ENCODE data around the gene AVL9. TPM values are rescaled to one million over a fixed set of nuclear protein-coding genes. Genes with fewer than 3 reads are reported as not detected.
"Not testable (repeated sequence)": the region's sequence is repeated elsewhere in the genome, so short reads cannot be mapped to it uniquely, and the experiment has no call there.

AVL9 gene
- 20.9 TPM for polyA plus RNA-seq (2013, experiment 1 of 2; ENCODE audit: insufficient read length)
- polyA plus RNA-seq (2013, experiment 2 of 2; ENCODE audit: insufficient read length) = 21.1 TPM

GRCh38 chr7:32495298-32496051 is at the start of gene AVL9:
Gene AVL9, plus strand, starts transcription at chr7:32495489. Its CDS starts 221 bp downstream, at chr7:32495710.
- DNase-seq = peak; percentile 97

- no peak for DNase-seq
Observed at GRCh38 chr7:32447218-32447617, 48.1 kb upstream of the AVL9 start.

DNA sequence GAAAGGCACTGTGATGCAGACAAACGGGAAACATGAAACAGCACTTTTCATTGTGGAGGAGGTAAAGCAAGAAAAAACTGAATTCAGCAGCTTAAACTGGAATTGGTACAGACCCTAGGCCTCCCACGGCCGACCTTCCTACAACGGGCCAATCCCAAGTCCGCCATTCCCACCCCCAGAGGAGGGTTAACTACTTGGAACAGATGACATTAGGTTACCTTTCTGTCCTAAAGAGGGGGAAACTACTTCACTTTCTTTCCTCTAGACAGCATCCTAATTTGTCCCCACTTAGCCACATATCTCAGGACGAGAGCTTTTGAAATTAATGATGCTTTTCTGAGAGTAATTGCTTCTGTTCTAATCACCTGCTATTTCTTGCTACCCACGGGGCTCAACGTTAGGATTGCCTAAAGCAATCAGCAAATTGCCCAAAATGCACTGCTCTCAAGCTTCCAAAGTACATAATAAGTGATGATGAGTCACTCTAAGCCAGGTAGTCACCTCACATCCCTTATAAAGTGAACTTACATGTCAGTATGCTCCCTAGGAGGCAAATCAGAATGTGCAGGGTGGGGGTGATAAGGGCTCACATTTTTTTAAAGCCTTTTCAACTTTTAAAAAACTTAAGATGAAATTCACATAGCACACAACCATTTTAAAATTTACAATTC is 41.8 kb upstream of the AVL9 start:
- DNase-seq = no peak

- no peak for DNase-seq
Observed at GRCh38 chr7:32458025-32458424, 37.3 kb upstream of the AVL9 start.

- DNase-seq = no peak
Observed at GRCh38 chr7:32459788-32460187, 35.5 kb upstream of the AVL9 start.

DNA sequence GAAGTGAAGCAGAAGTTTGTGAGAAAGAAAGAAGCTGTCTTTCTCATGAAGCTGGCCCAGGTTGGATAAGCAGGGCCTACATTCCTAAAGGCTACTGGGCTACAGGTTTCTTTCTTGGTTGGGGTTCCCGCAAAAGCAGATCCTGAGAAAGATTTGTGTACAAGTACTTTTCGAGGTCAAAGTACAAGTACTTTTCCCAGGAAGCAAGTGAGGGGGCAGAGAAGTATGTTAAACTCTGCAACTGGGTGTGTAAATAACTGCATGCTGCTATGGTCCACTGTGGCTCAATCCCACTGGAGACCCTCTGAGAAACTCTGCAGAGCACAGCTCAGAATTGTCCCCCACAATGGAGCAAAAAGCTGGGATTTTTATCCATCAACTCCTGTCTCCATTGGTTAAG is 33.8 kb upstream of the AVL9 start:
- DNase-seq = no peak

DNA sequence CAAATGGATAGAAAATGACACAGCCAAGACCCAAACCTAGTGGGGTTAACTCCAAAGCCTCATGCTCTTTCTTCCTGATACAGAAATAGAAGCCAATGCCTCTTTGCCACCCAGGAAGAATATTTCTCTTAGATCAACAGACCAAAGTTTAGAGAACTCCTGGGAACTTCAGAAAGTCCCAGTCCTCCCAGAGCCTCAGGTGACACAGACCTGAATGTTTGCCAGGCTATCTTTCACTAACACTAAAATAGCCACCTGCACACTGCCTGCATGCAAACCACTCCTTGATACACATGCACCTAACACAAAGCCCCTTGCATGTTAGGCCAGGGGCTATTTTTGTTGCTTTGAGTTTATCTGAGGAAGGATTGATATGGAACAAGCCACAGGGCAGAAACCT is 32.8 kb upstream of the AVL9 start:
- DNase-seq = no peak

GRCh38 chr7:32462977-32463376 is 32.3 kb upstream of the AVL9 start:
- DNase-seq = no peak

GRCh38 chr7:32464641-32465416 is 30.5 kb upstream of the AVL9 start:
- DNase-seq = not testable (repeated sequence)

DNA sequence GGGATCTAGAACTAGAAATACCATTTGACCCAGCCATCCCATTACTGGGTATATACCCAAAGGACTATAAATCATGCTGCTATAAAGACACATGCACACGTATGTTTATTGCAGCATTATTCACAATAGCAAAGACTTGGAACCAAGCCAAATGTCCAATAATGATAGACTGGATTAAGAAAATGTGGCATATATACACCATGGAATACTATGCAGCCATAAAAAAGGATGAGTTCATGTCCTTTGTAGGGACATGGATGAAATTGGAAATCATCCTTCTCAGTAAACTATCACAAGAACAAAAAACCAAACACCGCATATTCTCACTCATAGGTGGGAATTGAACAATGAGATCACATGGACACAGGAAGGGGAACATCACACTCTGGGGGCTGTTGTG is 25.3 kb upstream of the AVL9 start:
- not testable (repeated sequence) for DNase-seq

DNA sequence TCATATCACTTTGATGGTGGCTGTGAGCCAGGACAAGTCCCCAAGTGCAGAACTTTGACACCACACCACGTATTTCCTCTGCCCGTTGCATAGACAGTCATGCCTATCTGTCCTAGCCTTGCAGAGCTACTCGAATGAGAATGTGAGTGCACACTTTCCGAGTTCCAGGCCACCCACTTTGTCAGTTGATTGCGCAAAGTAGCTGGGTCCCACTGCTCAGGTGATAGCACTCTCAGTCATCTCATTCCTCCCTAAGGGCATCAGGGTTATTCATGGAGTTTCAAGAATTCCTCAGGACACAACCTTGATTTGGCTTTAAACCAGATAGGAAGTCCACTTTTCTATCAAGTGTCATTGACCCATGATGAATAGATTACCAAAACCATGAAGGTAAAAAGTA is 24.4 kb upstream of the AVL9 start:
- no peak for DNase-seq

GRCh38 chr7:32472015-32472414 is 23.3 kb upstream of the AVL9 start:
- no peak for DNase-seq

DNA sequence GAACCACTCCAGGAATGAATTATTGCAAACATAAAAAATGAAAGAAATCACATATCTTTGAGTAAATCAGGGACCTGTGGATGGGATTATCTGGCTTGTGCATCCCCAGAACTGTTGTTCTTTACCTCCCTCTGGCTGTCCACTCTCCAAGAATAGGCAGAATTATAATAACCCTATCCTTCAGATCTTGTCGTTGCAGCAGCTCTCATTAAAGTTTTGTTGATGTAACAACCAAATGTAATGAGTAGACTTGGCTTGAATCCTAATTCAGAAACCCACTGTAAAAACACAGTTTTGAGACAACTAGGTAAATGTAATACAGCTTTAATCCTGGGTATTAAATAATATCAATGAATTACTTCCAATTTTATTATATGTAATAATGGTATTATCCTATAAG is 21.3 kb upstream of the AVL9 start:
- DNase-seq = no peak

DNA sequence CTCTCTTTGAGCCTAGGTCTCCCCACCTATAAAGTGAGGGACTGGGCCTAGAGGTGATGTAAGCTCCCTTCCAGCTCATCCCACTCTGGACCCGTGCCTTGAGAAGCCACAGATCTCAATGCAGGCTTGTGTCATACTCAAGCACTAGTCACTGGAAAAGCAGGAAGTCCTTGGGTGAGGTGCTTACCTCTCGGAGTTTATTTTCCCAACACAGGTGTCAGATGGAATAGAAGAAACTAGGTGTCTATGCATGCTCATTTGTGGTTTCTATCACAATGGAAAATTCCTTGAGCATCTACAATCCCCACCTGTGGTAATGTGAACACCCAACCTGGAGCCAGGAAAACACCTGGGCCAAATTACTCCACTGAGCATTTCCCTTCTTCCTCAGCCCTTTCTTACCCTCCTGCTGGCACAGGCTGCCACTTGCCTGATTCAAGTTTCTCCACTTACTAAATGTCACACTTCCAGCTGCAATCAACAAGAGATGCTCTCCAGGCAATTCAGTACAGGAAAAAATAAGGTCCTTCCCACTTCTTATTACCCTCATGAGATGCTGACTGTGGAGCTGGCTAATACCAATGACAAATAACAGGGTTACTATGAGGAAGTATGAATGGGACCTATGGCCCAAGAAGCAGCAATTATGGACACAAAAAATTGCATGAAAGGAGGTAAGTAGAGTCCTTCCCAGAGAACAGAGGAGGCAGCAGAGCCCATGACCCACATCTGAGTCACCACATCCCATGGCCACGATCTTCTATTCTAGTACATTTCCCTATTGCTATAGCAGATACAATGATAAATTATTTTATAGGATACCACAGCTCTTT is 18.3 kb upstream of the AVL9 start:
- DNase-seq = no peak

DNA sequence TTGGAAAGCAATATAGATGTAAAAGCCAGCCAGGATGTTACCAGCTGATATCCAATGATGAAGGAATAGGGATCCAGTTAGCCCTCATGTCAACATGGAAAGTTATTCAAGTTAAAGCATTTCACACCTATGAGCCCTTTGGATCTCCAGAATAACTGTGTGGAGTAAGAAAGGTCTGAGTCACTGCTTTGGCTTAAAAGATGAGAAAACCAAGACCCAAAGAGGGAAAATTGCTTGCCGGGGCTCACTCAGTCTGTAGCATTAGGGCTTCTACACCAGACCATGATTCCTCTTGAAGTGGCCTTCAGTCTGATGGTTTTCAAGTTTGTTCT is 17.7 kb upstream of the AVL9 start:
- DNase-seq = peak; percentile 10

GRCh38 chr7:32479574-32480200 is 15.6 kb upstream of the AVL9 start:
- DNase-seq = peak; percentile 60

DNA sequence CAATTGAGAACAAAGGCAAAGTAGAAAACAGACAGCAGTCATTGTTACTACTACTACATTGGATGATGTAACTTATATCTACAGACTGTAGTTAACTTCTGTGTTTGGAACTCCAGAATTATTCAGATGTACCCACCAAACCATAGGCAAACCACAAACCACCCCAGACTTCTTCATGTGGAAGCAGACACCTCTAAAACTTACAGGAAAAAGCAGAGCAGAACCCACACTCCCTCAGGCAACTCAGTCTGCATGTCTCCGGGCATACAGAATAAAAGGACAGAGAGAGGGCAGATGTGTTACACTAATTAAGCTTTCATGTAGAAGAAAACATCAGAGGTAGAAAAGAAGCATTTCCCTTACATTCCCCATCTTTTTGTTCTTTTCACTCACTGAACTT is 14.1 kb upstream of the AVL9 start:
- DNase-seq = no peak

DNA sequence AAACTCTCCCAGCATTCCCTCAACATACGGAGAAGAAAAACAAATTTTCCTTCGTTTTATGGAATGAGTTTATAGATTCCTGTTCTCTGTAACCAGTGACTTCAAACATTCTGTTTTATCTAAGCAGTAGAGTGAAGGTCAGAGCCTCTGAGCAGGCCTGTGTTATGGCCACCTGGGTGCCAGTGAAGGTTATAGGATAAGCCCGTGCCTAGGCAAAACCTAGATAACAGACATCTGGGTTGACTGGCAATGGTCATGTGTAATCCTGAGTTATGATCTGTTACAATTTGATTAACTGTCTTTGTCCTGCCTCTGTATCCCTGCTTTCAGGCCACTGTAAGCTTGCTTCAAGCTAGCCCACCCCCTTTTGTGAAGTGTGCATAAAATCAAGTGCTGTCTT is 13.4 kb upstream of the AVL9 start:
- DNase-seq = no peak

GRCh38 chr7:32489788-32490126 is 5.5 kb upstream of the AVL9 start:
- no peak for DNase-seq

- DNase-seq = peak; percentile 95
Observed at GRCh38 chr7:32490127-32490796, 5.0 kb upstream of the AVL9 start, which contains the start of gene LSM5. Gene LSM5, minus strand, starts transcription at chr7:32490380. Its CDS starts 15 bp downstream, at chr7:32490365.

- no peak for DNase-seq
Observed at GRCh38 chr7:32494946-32495297, 367 bp upstream of the AVL9 start.
